ENCODE measurements around the gene HAUS5. TPM values are rescaled to one million over a fixed set of nuclear protein-coding genes. Genes with fewer than 3 reads are reported as not detected.
A peak's percentile ranks its signal among the peaks of the same experiment; 100 is the strongest.

HAUS5 gene
- total and polyA plus RNA-seq, 2 of the 8 experiments (the other 6 are each of a cell fraction or from before 2014, with no cell fraction given): 13.8 to 25.7 TPM

DNA sequence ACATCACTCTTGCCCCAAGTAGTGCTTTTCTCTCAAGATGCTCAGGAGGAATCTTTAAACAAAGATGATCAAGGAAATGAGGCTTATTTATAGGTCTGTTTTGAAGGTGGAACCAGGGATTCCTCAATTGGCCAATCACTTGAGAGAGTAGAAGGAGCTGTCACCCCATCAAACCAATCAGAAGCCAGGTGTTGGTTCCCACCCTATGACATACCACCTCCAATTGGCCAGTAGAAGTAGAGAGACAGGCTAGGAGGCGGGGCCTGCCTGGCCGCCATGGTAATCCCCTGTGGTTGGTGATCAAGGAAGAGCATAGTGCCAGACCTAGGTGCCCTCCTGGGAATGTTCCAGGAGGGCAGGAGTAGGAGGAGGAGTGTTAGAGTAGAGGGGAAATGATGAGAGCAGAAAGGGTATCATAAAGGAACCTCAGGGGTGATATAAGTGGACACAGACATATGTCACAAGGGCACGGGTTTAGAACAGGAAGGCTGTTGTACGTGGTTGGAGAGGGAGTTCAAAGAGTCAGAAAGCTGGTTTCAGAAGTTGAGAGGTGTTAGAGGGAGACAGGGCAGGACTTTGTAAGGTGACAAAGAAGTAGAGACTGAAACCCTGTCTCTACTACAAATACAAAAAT, 16.1 kb upstream of the HAUS5 start:
- H2BK120ac ChIP-seq (replicated peaks; ENCODE audit: low read depth, low read length): no peak overlapping the region
- no peak overlapping the region for H3K9ac ChIP-seq (replicated peaks in 1 of 4; ENCODE audit: extremely low read depth in 1 of 4, low read depth in 3 of 4, low read length in 3 of 4)
- H3K4ac ChIP-seq (replicated peaks; ENCODE audit: insufficient read length, low read depth, low read length): no peak overlapping the region
- H3K4me1 ChIP-seq (replicated peaks in 1 of 4; ENCODE audit: control insufficient read depth in 3 of 4, insufficient read depth in 4 of 4, low read length in 3 of 4): no peaks in the 10 kb centered on the region
- H2BK5ac ChIP-seq (ENCODE audit: low read depth, low read length): no peak overlapping the region
- H3K79me1 ChIP-seq (ENCODE audit: low read depth, low read length): no peaks in the 10 kb centered on the region
- H3K4me3 ChIP-seq (ENCODE audit: extremely low read depth in 1 of 4, insufficient read depth in 2 of 4, low read depth in 3 of 4, low read length in 4 of 4): no peak overlapping the region
- ChIA-PET CTCF (ENCODE audit: partially characterized antibody) (interaction anchor here (0.7 to 2.0 kb wide), 3 partner anchors 33 to 48 kb away, joined by 3 to 9 read pairs (median 7); partner anchors contain the start of gene ATP4A), POLR2A (ENCODE audit: partially characterized antibody) (interaction anchor here (1.1 to 4.0 kb wide), 2 partner anchors 15 to 42 kb away, joined by 3 to 16 read pairs; partner anchors contain the start of gene HAUS5)
- no peak overlapping the region for H2AFZ ChIP-seq (ENCODE audit: low read length)
- no peak overlapping the region for H4K91ac ChIP-seq (replicated peaks; ENCODE audit: insufficient read length, low read length)
- H2BK12ac ChIP-seq (ENCODE audit: low read depth, low read length): no peak overlapping the region
- WGBS, 2 experiments (ENCODE audit: extremely low coverage in 1 of 2, insufficient coverage in 1 of 2, insufficient read length in 1 of 2, insufficient replicate concordance in 2 of 2, low coverage in 1 of 2, low lambda C conversion rate in 2 of 2, missing lambda C conversion rate in 1 of 2): 90% methylated on average over 4 of the region's 4 CpGs; no CpG with 5 or more reads in 1 of the 2 experiments
- no peak overlapping the region for H3K18ac ChIP-seq (ENCODE audit: extremely low read depth, low read length)
- no peaks in the 10 kb centered on the region for H3K36me3 ChIP-seq (ENCODE audit: control insufficient read depth in 2 of 4, insufficient read depth in 4 of 4, low read length in 3 of 4)
- no peak overlapping the region for H2BK20ac ChIP-seq (ENCODE audit: low read length)
- no peak overlapping the region for H3K14ac ChIP-seq (ENCODE audit: insufficient read length)
- no peak overlapping the region for H2AK5ac ChIP-seq (ENCODE audit: low read depth, low read length)
- no peaks in the 10 kb centered on the region for H3K79me2 ChIP-seq (ENCODE audit: control insufficient read depth in 1 of 2, insufficient read depth in 2 of 2, low read length in 2 of 2)
- no peak overlapping the region for H3K23ac ChIP-seq (ENCODE audit: insufficient read length)
- no peaks in the 10 kb centered on the region for H4K20me1 ChIP-seq (replicated peaks in 1 of 2; ENCODE audit: control insufficient read depth in 1 of 2, insufficient read depth in 2 of 2, low read length in 2 of 2)
- H4K8ac ChIP-seq (ENCODE audit: extremely low read depth, insufficient read depth, low read length): no peak overlapping the region; the same call in 1 of the 2 replicates
- no peak overlapping the region for H3K27ac ChIP-seq (ENCODE audit: low read depth, low read length)
- no peak overlapping the region for H4K5ac ChIP-seq (ENCODE audit: insufficient read length, low read depth, low read length)
- DNase-seq (ENCODE audit: low read depth in 1 of 2, low spot score in 2 of 2) (no peak), FAIRE-seq (peak; percentile 28)
- no peak overlapping the region for H3K56ac ChIP-seq (replicated peaks; ENCODE audit: insufficient read length, low read depth, low read length)
- peaks cover 0 to 3% (median 0%) of the 10 kb centered on the region in 4 experiments; a peak in 2 of 7 replicates for H3K27me3 ChIP-seq (replicated peaks in 1 of 4; ENCODE audit: control insufficient read depth in 3 of 4, extremely low read depth in 1 of 4, insufficient read depth in 3 of 4, low read length in 3 of 4)
- H2BK15ac ChIP-seq (ENCODE audit: low read length): no peak overlapping the region
- no peaks in the 10 kb centered on the region; the same call in 1 of the 2 replicates for H3K23me2 ChIP-seq (ENCODE audit: low read depth, low read length)
- H3K9me3 ChIP-seq (ENCODE audit: insufficient read depth in 2 of 2, low read depth in 1 of 2, low read length in 1 of 2): no peaks in the 10 kb centered on the region
- no peak overlapping the region for H3K4me2 ChIP-seq (ENCODE audit: insufficient read depth in 1 of 2, low read depth in 2 of 2, low read length in 2 of 2)
- TF ChIP-seq ASH2L (IDR thresholded peaks at IDR 0.05; ENCODE audit: low read length) (no peak), SIN3A (conservative IDR thresholded peaks at IDR 0.05 in 1 of 2, IDR thresholded peaks at IDR 0.05 in 1 of 2; ENCODE audit: low read depth in 1 of 2, low read length in 2 of 2) (no peak), SP2 (IDR thresholded peaks at IDR 0.05; ENCODE audit: low read length) (peak; percentile 25; the same call in 1 of the 2 replicates), SP1 (IDR thresholded peaks at IDR 0.05; ENCODE audit: low read depth, low read length) (peak; percentile 89)
